HEK293 (cell line): ENCODE measurements around the gene AURKAIP1.
A peak's percentile ranks its signal among the peaks of the same experiment; 100 is the strongest.

Experiments used
- CTCF ChIA-PET: fragments of 350-600 bp; formaldehyde crosslinking; extraction: SDS; loops from one replicate; lab custom pipeline; 2021; ENCODE audit warnings: antibody characterized with exemption; lab: Yijun Ruan, JAX
- POLR2A ChIA-PET: fragments of 300-600 bp; formaldehyde crosslinking; extraction: SDS; loops from one replicate; lab custom pipeline; 2020; ENCODE audit warnings: antibody characterized with exemption, inconsistent platforms; lab: Yijun Ruan, JAX
- H3K27ac ChIP-seq: fragments of 200-500 bp; sonication (Bioruptor generic); 2 replicates; pipeline ENCODE4 v1.5.1; 2014; ENCODE audit warnings: low read depth, low read length, control low read depth, inconsistent platforms; ENCODE audit errors: extremely low read depth
- H3K36me3 ChIP-seq, 2 experiments: fragments of 200-500 bp in 1 of 2; sonication (Bioruptor generic) in 1 of 2; 1 replicate in 1 of 2; 2 replicates in 1 of 2; pipeline ENCODE4 v1.5.1; 2014 to 2017; ENCODE audit warnings: inconsistent platforms in 2 of 2, low read length in 2 of 2; ENCODE audit not compliant: control insufficient read depth in 2 of 2, insufficient read depth in 1 of 2
- H3K4me1 ChIP-seq: fragments of 200-500 bp; sonication (Bioruptor generic); 2 replicates; pipeline ENCODE4 v1.5.1; 2014; ENCODE audit warnings: mild to moderate bottlenecking, low read length, inconsistent platforms; ENCODE audit not compliant: control insufficient read depth, insufficient read depth
- H3K4me3 ChIP-seq: 2 replicates; pipeline ENCODE4 v1.5.1; 2011; ENCODE audit warnings: low read depth, mild to moderate bottlenecking, control low read depth, low read length, moderate library complexity
- H3K9me3 ChIP-seq: fragments of 200-500 bp; sonication (Bioruptor generic); 2 replicates; pipeline ENCODE4 v1.5.1; 2014; ENCODE audit warnings: low read depth, low read length, inconsistent platforms; ENCODE audit not compliant: control insufficient read depth, insufficient read depth
- BCL11A ChIP-seq: fragments of 450-650 bp; formaldehyde crosslinking; IDR thresholded peaks from 2 replicates; pipeline ENCODE4 v1.5.1; 2016; ENCODE audit warnings: low read depth, missing biosample characterization, missing genetic modification characterization
- BCL11B ChIP-seq: fragments of 450-650 bp; formaldehyde crosslinking; IDR thresholded peaks from 2 replicates; pipeline ENCODE4 v1.5.1; 2016; ENCODE audit warnings: low read depth, missing biosample characterization, missing genetic modification characterization
- GLIS1 ChIP-seq: fragments of 450-650 bp; formaldehyde crosslinking; IDR thresholded peaks from 2 replicates; pipeline ENCODE4 v1.5.1; 2016; ENCODE audit warnings: missing biosample characterization, missing genetic modification characterization
- IKZF3 ChIP-seq: fragments of 450-650 bp; IDR thresholded peaks from 2 replicates; pipeline ENCODE4 v1.5.0; 2018; ENCODE audit warnings: missing biosample characterization, mild to moderate bottlenecking, missing genetic modification characterization, moderate library complexity
- KLF7 ChIP-seq: fragments of 450-650 bp; formaldehyde crosslinking; IDR thresholded peaks from 2 replicates; pipeline ENCODE4 v1.5.1; 2016; ENCODE audit warnings: missing biosample characterization, missing genetic modification characterization, borderline replicate concordance
- MEIS1 ChIP-seq: sonication (generic); formaldehyde crosslinking; IDR thresholded peaks from 2 replicates; pipeline ENCODE4 v1.8.1; 2022; ENCODE audit warnings: missing genetic modification reagents, mild to moderate bottlenecking, borderline replicate concordance
- OSR2 ChIP-seq: fragments of 450-650 bp; formaldehyde crosslinking; IDR thresholded peaks from 2 replicates; pipeline ENCODE4 v1.5.1; 2016; ENCODE audit warnings: missing biosample characterization, missing genetic modification characterization
- PRDM4 ChIP-seq: fragments of 450-650 bp; formaldehyde crosslinking; IDR thresholded peaks from 2 replicates; pipeline ENCODE4 v1.5.1; 2017; ENCODE audit warnings: missing biosample characterization, missing genetic modification characterization
- SP2 ChIP-seq: fragments of 450-650 bp; formaldehyde crosslinking; IDR thresholded peaks from 2 replicates; pipeline ENCODE4 v1.5.1; 2016; ENCODE audit warnings: missing biosample characterization, missing genetic modification characterization
- TRIM28 ChIP-seq: IDR thresholded peaks from 2 replicates; pipeline ENCODE4 v1.6.1; 2011; ENCODE audit warnings: low read length, control low read depth, borderline replicate concordance
- ZNF214 ChIP-seq: fragments of 450-650 bp; formaldehyde crosslinking; IDR thresholded peaks from 2 replicates; pipeline ENCODE4 v1.5.1; 2017; ENCODE audit warnings: missing biosample characterization, mild to moderate bottlenecking, missing genetic modification characterization, borderline replicate concordance
- ZNF24 ChIP-seq: fragments of 450-650 bp; formaldehyde crosslinking; IDR thresholded peaks from 2 replicates; pipeline ENCODE4 v1.5.1; 2016; ENCODE audit warnings: missing biosample characterization, missing genetic modification characterization
- ZNF341 ChIP-seq: fragments of 450-650 bp; formaldehyde crosslinking; IDR thresholded peaks from 2 replicates; pipeline ENCODE4; 2016; ENCODE audit warnings: low read depth, missing biosample characterization, missing genetic modification characterization
- ZNF362 ChIP-seq: fragments of 450-650 bp; formaldehyde crosslinking; IDR thresholded peaks from 2 replicates; pipeline ENCODE4 v1.5.1; 2016; ENCODE audit warnings: missing biosample characterization, missing genetic modification characterization
- ZNF449 ChIP-seq: fragments of 450-650 bp; formaldehyde crosslinking; IDR thresholded peaks from 2 replicates; pipeline ENCODE4 v1.5.1; 2017; ENCODE audit warnings: missing biosample characterization, mild to moderate bottlenecking, missing genetic modification characterization, moderate library complexity
- ZNF544 ChIP-seq: fragments of 450-650 bp; formaldehyde crosslinking; IDR thresholded peaks from 2 replicates; pipeline ENCODE4 v1.5.0; 2017; ENCODE audit warnings: missing biosample characterization, missing genetic modification characterization
- ZNF571 ChIP-seq: fragments of 450-650 bp; formaldehyde crosslinking; IDR thresholded peaks from 2 replicates; pipeline ENCODE4 v1.5.0; 2017; ENCODE audit warnings: missing biosample characterization, missing genetic modification characterization
- ZNF701 ChIP-seq: fragments of 450-650 bp; formaldehyde crosslinking; IDR thresholded peaks from 2 replicates; pipeline ENCODE4 v1.5.1; 2016; ENCODE audit warnings: missing biosample characterization, missing genetic modification characterization
- ZNF777 ChIP-seq: fragments of 450-650 bp; formaldehyde crosslinking; IDR thresholded peaks from 2 replicates; pipeline ENCODE4 v1.5.1; 2017; ENCODE audit warnings: missing biosample characterization, missing genetic modification characterization, borderline replicate concordance
- ZNF837 ChIP-seq: fragments of 450-650 bp; formaldehyde crosslinking; IDR thresholded peaks from 2 replicates; pipeline ENCODE4 v1.5.1; 2016; ENCODE audit warnings: missing biosample characterization, missing genetic modification characterization
- TF ChIP-seq, protein P1 (sequence below): fragments of 450-650 bp; formaldehyde crosslinking; IDR thresholded peaks from 2 replicates; pipeline ENCODE4 v1.5.1; 2016; ENCODE audit warnings: missing biosample characterization, missing genetic modification characterization
- TF ChIP-seq, protein P2 (sequence below): sonication (generic); formaldehyde crosslinking; IDR thresholded peaks from 2 replicates; pipeline ENCODE4 v1.8.1; 2022; ENCODE audit warnings: mild to moderate bottlenecking, moderate library complexity, missing genetic modification reagents

AURKAIP1 gene

DNA sequence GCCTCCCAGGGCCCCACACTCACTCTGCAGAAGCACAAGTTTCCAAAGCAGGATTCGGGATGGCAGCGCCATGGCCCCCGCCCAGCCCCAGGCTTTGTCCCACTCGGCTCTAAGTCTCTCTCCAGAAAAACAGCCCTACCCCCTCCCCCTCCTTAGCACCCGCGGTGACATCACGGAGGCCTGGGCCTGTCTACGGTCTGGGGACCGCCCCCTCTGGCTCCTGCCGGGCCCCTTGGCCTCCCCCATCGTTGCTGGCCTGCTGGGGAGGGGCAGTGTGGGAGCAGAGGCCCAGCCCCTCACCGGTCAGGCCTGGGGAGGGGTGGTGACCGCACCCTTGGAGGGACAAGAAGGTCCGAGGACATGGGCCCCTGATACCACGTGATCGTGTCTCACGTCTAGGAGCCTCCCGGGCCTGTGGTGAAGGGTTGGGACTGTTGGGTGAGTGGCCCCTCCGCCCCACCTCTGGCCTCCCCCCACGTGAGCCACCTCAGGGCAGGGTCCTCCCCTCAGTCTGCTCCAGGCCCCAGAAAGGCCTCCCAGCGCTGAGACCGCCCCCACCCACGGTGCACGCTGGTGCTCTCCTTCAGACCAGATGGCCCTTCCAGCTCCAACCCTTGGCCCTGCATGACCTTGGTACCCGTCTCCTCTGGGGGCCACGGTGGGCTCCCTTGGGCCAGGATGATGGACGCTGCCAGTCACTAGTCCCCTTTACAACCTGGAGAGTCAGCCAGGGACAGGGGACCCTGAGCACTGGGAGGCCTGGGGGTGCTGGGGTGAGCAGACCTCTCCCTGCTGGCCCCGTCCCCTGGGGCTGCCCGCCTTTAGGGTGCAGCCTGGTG lies 16.4 kb downstream of the AURKAIP1 start, which contains the start of gene MXRA8 (continued):
- TF ChIP-seq ZNF341 (tag by site-specific recombination) (no peak), SP2 (tag by site-specific recombination) (peak; percentile 33; the same call in 1 of the 2 replicates)

DNA sequence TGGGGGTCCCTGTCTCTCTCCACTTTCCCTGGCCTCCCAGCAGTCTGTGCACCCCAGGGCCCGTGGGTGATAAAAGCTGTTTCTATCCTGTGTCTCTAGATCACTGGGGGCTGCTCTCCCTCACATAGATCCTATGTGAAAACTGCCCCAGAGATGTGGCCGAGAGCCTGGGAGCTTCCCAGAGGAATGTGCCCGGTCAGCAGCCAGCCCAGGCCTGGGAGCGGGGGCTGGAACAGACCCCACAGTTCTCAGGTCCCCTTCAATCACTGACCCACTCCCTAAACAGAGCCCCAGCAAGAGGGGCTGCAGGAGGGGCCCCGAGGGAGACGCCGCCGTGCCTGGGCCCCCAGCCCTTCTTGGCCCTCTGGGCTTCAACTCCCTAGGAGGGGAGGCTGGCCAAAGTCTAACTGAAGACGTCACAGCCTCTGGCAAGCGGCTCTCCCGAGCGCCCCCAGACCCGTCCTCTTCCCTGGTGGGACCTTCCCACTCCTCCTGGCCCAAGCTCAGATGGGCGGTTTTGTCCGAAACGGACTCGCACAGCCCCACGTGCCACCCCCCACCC lies 17.1 kb downstream of the AURKAIP1 start:
- ChIA-PET CTCF (no interaction called here), POLR2A (no interaction called here)
- Histone ChIP-seq H3K4me3 (no peak overlapping the region), H3K36me3 (no peaks in the 10 kb centered on the region), H3K9me3 (no peaks in the 10 kb centered on the region), H3K4me1 (peaks cover 7% of the 10 kb centered on the region; the same call in 1 of the 2 replicates), H3K27ac (no peak overlapping the region)
- TF ChIP-seq ZNF362 (tag by site-specific recombination), result no peak
- TF ChIP-seq IKZF3 (tag by site-specific recombination), result 0 out of 2 replicates have a peak, but pooled peaks have one; percentile 52
- no peak for TF ChIP-seq MEIS1 (CRISPR knock-in tag)
- TF ChIP-seq ZNF449 (tag by site-specific recombination), result no peak

GRCh38 chr1:1356796-1357401 lies 18.1 kb downstream of the AURKAIP1 start:
- H3K4me1 ChIP-seq, result peaks cover 7% of the 10 kb centered on the region; the same call in 1 of the 2 replicates
- ChIA-PET POLR2A (interaction anchor here (1.1 kb wide), 1 partner anchor 9 kb away, joined by 3 read pairs; no protein-coding TSS in a partner anchor), CTCF (interaction anchor here (0.6 kb wide), 1 partner anchor 585 kb away, joined by 3 read pairs; no protein-coding TSS in a partner anchor)
- H3K9me3 ChIP-seq, result no peaks in the 10 kb centered on the region
- H3K4me3 ChIP-seq, result no peak overlapping the region
- no peak overlapping the region for H3K27ac ChIP-seq
- H3K36me3 ChIP-seq, result no peaks in the 10 kb centered on the region
- TF ChIP-seq ZNF777 (tag by site-specific recombination) (no peak), ZNF24 (no peak), PRDM4 (tag by site-specific recombination) (no peak), KLF7 (no peak), ZNF214 (no peak), BCL11A (tag by site-specific recombination) (peak; percentile 56; the same call in 1 of the 2 replicates), BCL11B (peak; percentile 44; the same call in 1 of the 2 replicates), ZNF571 (tag by site-specific recombination) (no peak), TRIM28 (no peak), ZNF544 (no peak), ZNF837 (tag by site-specific recombination) (no peak), OSR2 (tag by site-specific recombination) (no peak), GLIS1 (tag by site-specific recombination) (peak; percentile 5; the same call in 1 of the 2 replicates), ZNF701 (tag by site-specific recombination) (no peak)
- TF ChIP-seq, protein P1, sequence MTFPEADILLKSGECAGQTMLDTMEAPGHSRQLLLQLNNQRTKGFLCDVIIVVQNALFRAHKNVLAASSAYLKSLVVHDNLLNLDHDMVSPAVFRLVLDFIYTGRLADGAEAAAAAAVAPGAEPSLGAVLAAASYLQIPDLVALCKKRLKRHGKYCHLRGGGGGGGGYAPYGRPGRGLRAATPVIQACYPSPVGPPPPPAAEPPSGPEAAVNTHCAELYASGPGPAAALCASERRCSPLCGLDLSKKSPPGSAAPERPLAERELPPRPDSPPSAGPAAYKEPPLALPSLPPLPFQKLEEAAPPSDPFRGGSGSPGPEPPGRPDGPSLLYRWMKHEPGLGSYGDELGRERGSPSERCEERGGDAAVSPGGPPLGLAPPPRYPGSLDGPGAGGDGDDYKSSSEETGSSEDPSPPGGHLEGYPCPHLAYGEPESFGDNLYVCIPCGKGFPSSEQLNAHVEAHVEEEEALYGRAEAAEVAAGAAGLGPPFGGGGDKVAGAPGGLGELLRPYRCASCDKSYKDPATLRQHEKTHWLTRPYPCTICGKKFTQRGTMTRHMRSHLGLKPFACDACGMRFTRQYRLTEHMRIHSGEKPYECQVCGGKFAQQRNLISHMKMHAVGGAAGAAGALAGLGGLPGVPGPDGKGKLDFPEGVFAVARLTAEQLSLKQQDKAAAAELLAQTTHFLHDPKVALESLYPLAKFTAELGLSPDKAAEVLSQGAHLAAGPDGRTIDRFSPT (tag by site-specific recombination), result peak; percentile 73; the same call in 1 of the 2 replicates
- TF ChIP-seq, protein P2, sequence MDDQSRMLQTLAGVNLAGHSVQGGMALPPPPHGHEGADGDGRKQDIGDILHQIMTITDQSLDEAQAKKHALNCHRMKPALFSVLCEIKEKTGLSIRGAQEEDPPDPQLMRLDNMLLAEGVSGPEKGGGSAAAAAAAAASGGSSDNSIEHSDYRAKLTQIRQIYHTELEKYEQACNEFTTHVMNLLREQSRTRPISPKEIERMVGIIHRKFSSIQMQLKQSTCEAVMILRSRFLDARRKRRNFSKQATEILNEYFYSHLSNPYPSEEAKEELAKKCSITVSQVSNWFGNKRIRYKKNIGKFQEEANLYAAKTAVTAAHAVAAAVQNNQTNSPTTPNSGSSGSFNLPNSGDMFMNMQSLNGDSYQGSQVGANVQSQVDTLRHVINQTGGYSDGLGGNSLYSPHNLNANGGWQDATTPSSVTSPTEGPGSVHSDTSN, result no peak
